GM23338 (cell line): Measurements from ENCODE around the gene PXK. TPM values are rescaled to one million over a fixed set of nuclear protein-coding genes. Genes with fewer than 3 reads are reported as not detected.
A peak's percentile ranks its signal among the peaks of the same experiment; 100 is the strongest.

Experiments used
- ATAC-seq: fragments of 200-7000 bp; cut with Tn5 transposase; 3 replicates; pipeline ENCODE4 v1.9.1; 2020
- DNase-seq: peaks from one replicate; pipeline ENCODE4 v3.0.0-alpha.2; 2015; ENCODE audit warnings: low spot score
- H2AFZ ChIP-seq: fragments of 200-600 bp; sonication (generic); 2 replicates; pipeline ENCODE4 v1.8.0; 2016; ENCODE audit warnings: antibody characterized with exemption, mild to moderate bottlenecking, moderate library complexity
- H3F3A ChIP-seq: fragments of 200-600 bp; sonication (generic); replicated peaks from 2 replicates; pipeline ENCODE4 v1.8.0; 2017; ENCODE audit warnings: antibody characterized with exemption, mixed run types, low read depth
- H3K27ac ChIP-seq: fragments of 200-600 bp; sonication (generic); 2 replicates; pipeline ENCODE4 v1.6.1; 2016; ENCODE audit warnings: low read depth
- H3K27me3 ChIP-seq: fragments of 200-600 bp; sonication (generic); 2 replicates; pipeline ENCODE4 v1.8.0; 2016; ENCODE audit warnings: mild to moderate bottlenecking, mixed run types, moderate library complexity; ENCODE audit not compliant: insufficient read depth
- H3K36me3 ChIP-seq: fragments of 200-600 bp; sonication (generic); 2 replicates; pipeline ENCODE4 v1.8.0; 2016; ENCODE audit warnings: mild to moderate bottlenecking; ENCODE audit not compliant: insufficient read depth
- H3K4me1 ChIP-seq: fragments of 200-600 bp; sonication (generic); 2 replicates; pipeline ENCODE4 v1.8.0; 2016; ENCODE audit warnings: mild to moderate bottlenecking, moderate library complexity; ENCODE audit not compliant: insufficient read depth
- H3K4me2 ChIP-seq: fragments of 200-600 bp; sonication (generic); 2 replicates; pipeline ENCODE4 v1.7.1; 2017; ENCODE audit warnings: mixed run types
- H3K4me3 ChIP-seq: fragments of 200-600 bp; sonication (generic); 2 replicates; pipeline ENCODE4 v1.6.1; 2016; ENCODE audit warnings: mixed run types
- H3K79me2 ChIP-seq: fragments of 200-600 bp; sonication (generic); replicated peaks from 2 replicates; pipeline ENCODE4 v1.8.0; 2017; ENCODE audit warnings: mild to moderate bottlenecking; ENCODE audit not compliant: insufficient read depth
- H3K9me2 ChIP-seq: fragments of 200-600 bp; sonication (generic); 2 replicates; pipeline ENCODE4 v1.8.0; 2017; ENCODE audit not compliant: insufficient read depth
- H4K20me1 ChIP-seq: fragments of 200-600 bp; sonication (generic); replicated peaks from 2 replicates; pipeline ENCODE4 v1.8.0; 2017; ENCODE audit warnings: mild to moderate bottlenecking; ENCODE audit not compliant: insufficient read depth
- H3K27ac Mint-ChIP-seq: 2 replicates; pipeline ENCODE4 v1.8.0; 2020; ENCODE audit warnings: inconsistent platforms, mild to moderate bottlenecking, moderate library complexity, mixed read lengths
- H3K27me3 Mint-ChIP-seq: 3 replicates; pipeline ENCODE4 v1.8.0; 2022; ENCODE audit warnings: low read depth, mild to moderate bottlenecking, moderate library complexity, mixed read lengths, inconsistent platforms; ENCODE audit not compliant: insufficient read depth, poor library complexity
- H3K36me3 Mint-ChIP-seq: 3 replicates; pipeline ENCODE4 v1.8.0; 2021; ENCODE audit warnings: low read depth, mild to moderate bottlenecking, inconsistent platforms, moderate library complexity, mixed read lengths
- H3K4me1 Mint-ChIP-seq: 3 replicates; pipeline ENCODE4 v1.8.0; 2020; ENCODE audit warnings: mild to moderate bottlenecking, inconsistent platforms, mixed read lengths
- H3K4me3 Mint-ChIP-seq: 3 replicates; pipeline ENCODE4 v1.8.0; 2021; ENCODE audit warnings: moderate library complexity, mild to moderate bottlenecking, inconsistent platforms, mixed read lengths
- H3K9me3 Mint-ChIP-seq: 3 replicates; pipeline ENCODE4 v1.8.0; 2020; ENCODE audit warnings: moderate library complexity, mild to moderate bottlenecking, inconsistent platforms, mixed read lengths
- CREB1 ChIP-seq: fragments of 250-450 bp; sonication (Bioruptor Pico); IDR thresholded peaks from 2 replicates; pipeline ENCODE4 v1.5.0; 2020; ENCODE audit warnings: low read depth, mild to moderate bottlenecking, moderate library complexity
- EZH2phosphoT487 ChIP-seq: fragments of 200-600 bp; sonication (generic); IDR thresholded peaks from one replicate; pipeline ENCODE4 v1.8.1; 2018; ENCODE audit warnings: antibody characterized with exemption; ENCODE audit not compliant: unreplicated experiment
- NANOG ChIP-seq: IDR thresholded peaks from 2 replicates; pipeline ENCODE4 v1.6.1; 2016; ENCODE audit warnings: antibody characterized with exemption, borderline replicate concordance
- STAT1 ChIP-seq: IDR thresholded peaks from one replicate; pipeline ENCODE4 v1.6.1; 2016; ENCODE audit warnings: antibody characterized with exemption; ENCODE audit not compliant: unreplicated experiment
- ZNF331 ChIP-seq: fragments of 250-450 bp; sonication (Bioruptor Pico); IDR thresholded peaks from 2 replicates; pipeline ENCODE4 v1.5.0; 2020; ENCODE audit warnings: low read depth, mild to moderate bottlenecking, moderate library complexity
- polyA plus RNA-seq: library from polyadenylated mRNA; unstranded; fragments of >200 nt; fragmentation: Nextera tagmentation; extraction: Ambion mirVana; gene quantifications from 2 replicates; pipeline ENCODE4 v1.2.1, GENCODE V29; 2016
- total RNA-seq: library from RNA; depleted of rRNA; stranded (reverse); fragments of >200 nt; shearing (Covaris generic); gene quantifications from 2 replicates; pipeline ENCODE4 v1.2.3, GENCODE V29; 2014
- TF ChIP-seq, protein P1 (sequence below): IDR thresholded peaks from one replicate; pipeline ENCODE4 v1.6.1; 2018; ENCODE audit warnings: antibody characterized with exemption; ENCODE audit not compliant: unreplicated experiment
- TF ChIP-seq, protein P2 (sequence below), 2 experiments: fragments of 200-600 bp in 1 of 2; sonication (generic) in 1 of 2; conservative IDR thresholded peaks; 2 replicates each; pipeline versions ENCODE4 v1.5.1 to v1.6.1; 2016 to 2017; ENCODE audit warnings: antibody characterized with exemption in 2 of 2, low read depth in 2 of 2, mild to moderate bottlenecking in 2 of 2, moderate library complexity in 1 of 2
- TF ChIP-seq, protein P3 (sequence below): IDR thresholded peaks from 2 replicates; pipeline ENCODE4 v1.6.1; 2016; ENCODE audit warnings: antibody characterized with exemption

PXK gene
- total and polyA plus RNA-seq, 2 experiments from 2014 or later = 6.4 to 6.5 TPM

DNA sequence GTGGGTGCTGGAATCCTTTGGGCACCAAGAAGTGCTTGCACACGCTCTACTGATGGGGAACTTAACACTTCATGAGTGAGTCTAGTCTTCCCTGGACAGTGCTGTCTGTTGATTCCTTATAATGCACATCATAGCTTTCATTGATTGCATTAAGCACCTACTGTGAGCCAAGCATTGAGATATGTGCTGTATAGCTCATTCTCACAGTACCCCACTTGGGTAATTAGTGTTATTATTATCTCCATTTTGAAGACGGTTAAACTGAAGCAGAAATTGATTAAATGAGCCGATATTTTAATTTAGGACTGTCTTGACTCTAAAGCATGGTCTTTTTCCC is 101.4 kb downstream of the PXK start (continued):
- TF ChIP-seq, protein P1, sequence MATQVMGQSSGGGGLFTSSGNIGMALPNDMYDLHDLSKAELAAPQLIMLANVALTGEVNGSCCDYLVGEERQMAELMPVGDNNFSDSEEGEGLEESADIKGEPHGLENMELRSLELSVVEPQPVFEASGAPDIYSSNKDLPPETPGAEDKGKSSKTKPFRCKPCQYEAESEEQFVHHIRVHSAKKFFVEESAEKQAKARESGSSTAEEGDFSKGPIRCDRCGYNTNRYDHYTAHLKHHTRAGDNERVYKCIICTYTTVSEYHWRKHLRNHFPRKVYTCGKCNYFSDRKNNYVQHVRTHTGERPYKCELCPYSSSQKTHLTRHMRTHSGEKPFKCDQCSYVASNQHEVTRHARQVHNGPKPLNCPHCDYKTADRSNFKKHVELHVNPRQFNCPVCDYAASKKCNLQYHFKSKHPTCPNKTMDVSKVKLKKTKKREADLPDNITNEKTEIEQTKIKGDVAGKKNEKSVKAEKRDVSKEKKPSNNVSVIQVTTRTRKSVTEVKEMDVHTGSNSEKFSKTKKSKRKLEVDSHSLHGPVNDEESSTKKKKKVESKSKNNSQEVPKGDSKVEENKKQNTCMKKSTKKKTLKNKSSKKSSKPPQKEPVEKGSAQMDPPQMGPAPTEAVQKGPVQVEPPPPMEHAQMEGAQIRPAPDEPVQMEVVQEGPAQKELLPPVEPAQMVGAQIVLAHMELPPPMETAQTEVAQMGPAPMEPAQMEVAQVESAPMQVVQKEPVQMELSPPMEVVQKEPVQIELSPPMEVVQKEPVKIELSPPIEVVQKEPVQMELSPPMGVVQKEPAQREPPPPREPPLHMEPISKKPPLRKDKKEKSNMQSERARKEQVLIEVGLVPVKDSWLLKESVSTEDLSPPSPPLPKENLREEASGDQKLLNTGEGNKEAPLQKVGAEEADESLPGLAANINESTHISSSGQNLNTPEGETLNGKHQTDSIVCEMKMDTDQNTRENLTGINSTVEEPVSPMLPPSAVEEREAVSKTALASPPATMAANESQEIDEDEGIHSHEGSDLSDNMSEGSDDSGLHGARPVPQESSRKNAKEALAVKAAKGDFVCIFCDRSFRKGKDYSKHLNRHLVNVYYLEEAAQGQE = no peak

DNA sequence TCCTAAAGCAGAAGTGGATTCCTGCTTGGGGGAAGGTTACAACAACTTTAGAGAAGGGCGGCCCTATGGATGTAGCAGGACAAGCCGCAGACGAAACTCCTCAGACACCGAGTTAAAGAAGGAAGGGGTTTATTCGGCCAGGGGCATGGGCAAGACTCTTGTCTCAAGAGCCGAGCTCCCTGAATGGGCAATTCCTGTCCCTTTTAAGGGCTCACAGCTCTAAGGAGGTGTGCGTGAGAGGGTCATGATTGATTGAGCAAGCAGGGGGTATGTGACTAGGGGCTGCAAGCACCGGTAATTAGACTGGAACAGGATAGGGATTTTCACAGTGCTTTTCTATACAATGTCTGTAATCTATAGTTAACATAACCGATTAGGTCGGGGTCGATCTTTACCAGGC is 101.8 kb downstream of the PXK start:
- H3K4me2 ChIP-seq = peak overlapping the region; percentile 75
- peaks cover 31% of the 10 kb centered on the region for H3K36me3 Mint-ChIP-seq
- TF ChIP-seq, protein P2, sequence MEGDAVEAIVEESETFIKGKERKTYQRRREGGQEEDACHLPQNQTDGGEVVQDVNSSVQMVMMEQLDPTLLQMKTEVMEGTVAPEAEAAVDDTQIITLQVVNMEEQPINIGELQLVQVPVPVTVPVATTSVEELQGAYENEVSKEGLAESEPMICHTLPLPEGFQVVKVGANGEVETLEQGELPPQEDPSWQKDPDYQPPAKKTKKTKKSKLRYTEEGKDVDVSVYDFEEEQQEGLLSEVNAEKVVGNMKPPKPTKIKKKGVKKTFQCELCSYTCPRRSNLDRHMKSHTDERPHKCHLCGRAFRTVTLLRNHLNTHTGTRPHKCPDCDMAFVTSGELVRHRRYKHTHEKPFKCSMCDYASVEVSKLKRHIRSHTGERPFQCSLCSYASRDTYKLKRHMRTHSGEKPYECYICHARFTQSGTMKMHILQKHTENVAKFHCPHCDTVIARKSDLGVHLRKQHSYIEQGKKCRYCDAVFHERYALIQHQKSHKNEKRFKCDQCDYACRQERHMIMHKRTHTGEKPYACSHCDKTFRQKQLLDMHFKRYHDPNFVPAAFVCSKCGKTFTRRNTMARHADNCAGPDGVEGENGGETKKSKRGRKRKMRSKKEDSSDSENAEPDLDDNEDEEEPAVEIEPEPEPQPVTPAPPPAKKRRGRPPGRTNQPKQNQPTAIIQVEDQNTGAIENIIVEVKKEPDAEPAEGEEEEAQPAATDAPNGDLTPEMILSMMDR (conservative IDR thresholded peaks at IDR 0.05; ENCODE audit: low read depth in 2 of 2) = no peak
- TF ChIP-seq, protein P3, sequence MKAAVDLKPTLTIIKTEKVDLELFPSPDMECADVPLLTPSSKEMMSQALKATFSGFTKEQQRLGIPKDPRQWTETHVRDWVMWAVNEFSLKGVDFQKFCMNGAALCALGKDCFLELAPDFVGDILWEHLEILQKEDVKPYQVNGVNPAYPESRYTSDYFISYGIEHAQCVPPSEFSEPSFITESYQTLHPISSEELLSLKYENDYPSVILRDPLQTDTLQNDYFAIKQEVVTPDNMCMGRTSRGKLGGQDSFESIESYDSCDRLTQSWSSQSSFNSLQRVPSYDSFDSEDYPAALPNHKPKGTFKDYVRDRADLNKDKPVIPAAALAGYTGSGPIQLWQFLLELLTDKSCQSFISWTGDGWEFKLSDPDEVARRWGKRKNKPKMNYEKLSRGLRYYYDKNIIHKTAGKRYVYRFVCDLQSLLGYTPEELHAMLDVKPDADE = no peak
- no peak for TF ChIP-seq CREB1 (CRISPR knock-in tag)
- TF ChIP-seq STAT1 = no peak
- TF ChIP-seq EZH2phosphoT487 = no peak
- H3K27ac ChIP-seq = peak overlapping the region; percentile 94
- peaks cover 36% of the 10 kb centered on the region for H3K4me1 ChIP-seq
- H3K36me3 ChIP-seq = peaks cover 28% of the 10 kb centered on the region
- H3K27ac Mint-ChIP-seq = peak overlapping the region; percentile 94
- DNase-seq = peak; percentile 37
- H3F3A ChIP-seq = peaks cover 6% of the 10 kb centered on the region; the same call in 1 of the 2 replicates
- no peak overlapping the region for H2AFZ ChIP-seq
- peaks cover 3% of the 10 kb centered on the region; the same call in 1 of the 2 replicates for H4K20me1 ChIP-seq
- peaks cover 39% of the 10 kb centered on the region for H3K4me1 Mint-ChIP-seq
- peaks cover 29% of the 10 kb centered on the region for H3K79me2 ChIP-seq
- H3K27me3 Mint-ChIP-seq = peaks cover 12% of the 10 kb centered on the region
- H3K9me2 ChIP-seq = peaks cover 5% of the 10 kb centered on the region; the same call in 1 of the 2 replicates
- ATAC-seq = peak; percentile 4
- H3K4me3 Mint-ChIP-seq = peak overlapping the region; percentile 90
- H3K27me3 ChIP-seq = no peaks in the 10 kb centered on the region
- peak overlapping the region; percentile 41 for H3K4me3 ChIP-seq
- peaks cover 10% of the 10 kb centered on the region for H3K9me3 Mint-ChIP-seq

DNA sequence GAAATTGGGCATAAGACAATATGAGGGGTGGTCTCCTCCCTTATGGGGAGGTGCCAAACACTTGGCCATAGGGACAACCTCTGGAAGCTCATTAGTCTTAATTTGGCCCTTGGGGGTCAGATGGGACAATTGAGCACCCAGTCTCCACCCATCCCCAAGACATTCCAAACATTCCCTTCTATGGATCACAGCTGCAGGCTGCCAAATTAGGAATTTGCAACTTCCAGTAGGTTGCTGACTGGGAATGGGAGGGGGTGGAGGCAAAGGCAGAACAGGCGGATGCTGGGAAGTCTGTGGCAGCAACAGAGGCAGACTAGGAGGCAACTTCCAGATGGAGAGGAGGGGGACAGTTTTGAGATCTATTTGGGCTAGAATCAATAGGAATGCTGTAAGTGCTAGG is 102.3 kb downstream of the PXK start:
- Histone ChIP-seq H3K27ac (peak overlapping the region; percentile 94), H3K4me3 (no peak overlapping the region; the same call in 1 of the 2 replicates), H3K4me1 (peaks cover 36% of the 10 kb centered on the region), H3K36me3 (peaks cover 23% of the 10 kb centered on the region), H3K9me2 (peaks cover 10% of the 10 kb centered on the region; the same call in 1 of the 2 replicates), H3K4me2 (peak overlapping the region; percentile 75; the same call in 1 of the 2 replicates), H4K20me1 (peaks cover 3% of the 10 kb centered on the region; the same call in 1 of the 2 replicates), H3F3A (peaks cover 6% of the 10 kb centered on the region; the same call in 1 of the 2 replicates), H3K27me3 (no peaks in the 10 kb centered on the region), H3K79me2 (peaks cover 29% of the 10 kb centered on the region), H2AFZ (no peak overlapping the region)
- Mint-ChIP-seq H3K27me3 (peaks cover 12% of the 10 kb centered on the region), H3K4me1 (peaks cover 42% of the 10 kb centered on the region), H3K27ac (peak overlapping the region; percentile 94), H3K9me3 (peaks cover 10% of the 10 kb centered on the region), H3K36me3 (peaks cover 26% of the 10 kb centered on the region), H3K4me3 (peak overlapping the region; percentile 17; the same call in 2 of the 3 replicates)
- ATAC-seq = peak; percentile 68
- DNase-seq = peak; percentile 94
- TF ChIP-seq NANOG (peak; percentile 58; the same call in 1 of the 2 replicates), EZH2phosphoT487 (no peak), ZNF331 (CRISPR knock-in tag) (no peak), CREB1 (CRISPR knock-in tag) (0 out of 2 replicates have a peak, but pooled peaks have one; percentile 18)
- TF ChIP-seq, protein P2 (conservative IDR thresholded peaks at IDR 0.05; ENCODE audit: low read depth in 2 of 2) = no peak
- TF ChIP-seq, protein P1 = no peak
